GM23248 (cell line): Measurements from ENCODE around the gene KDM4B. TPM values are rescaled to one million over a fixed set of nuclear protein-coding genes. Genes with fewer than 3 reads are reported as not detected.

Experiments used
- DNase-seq: peaks from one replicate; pipeline ENCODE4 v3.0.0-alpha.2; 2015
- H2AFZ ChIP-seq: fragments of 200-600 bp; sonication (generic); 2 replicates; pipeline ENCODE4 v1.6.1; 2016; ENCODE audit warnings: antibody characterized with exemption
- H3F3A ChIP-seq: fragments of 200-600 bp; sonication (generic); 2 replicates; pipeline ENCODE4 v1.6.1; 2016; ENCODE audit warnings: mild to moderate bottlenecking, antibody characterized with exemption, mixed run types; ENCODE audit not compliant: insufficient read depth
- H3K27ac ChIP-seq: fragments of 200-600 bp; sonication (generic); 2 replicates; pipeline ENCODE4 v1.5.1; 2016; ENCODE audit warnings: mild to moderate bottlenecking
- H3K27me3 ChIP-seq: fragments of 200-600 bp; sonication (generic); replicated peaks from 2 replicates; pipeline ENCODE4 v1.6.1; 2016; ENCODE audit warnings: mild to moderate bottlenecking; ENCODE audit not compliant: insufficient read depth
- H3K36me3 ChIP-seq: fragments of 200-600 bp; sonication (generic); 2 replicates; pipeline ENCODE4 v1.6.1; 2016; ENCODE audit warnings: low read depth, mild to moderate bottlenecking
- H3K4me1 ChIP-seq: fragments of 200-600 bp; sonication (generic); 2 replicates; pipeline ENCODE4 v1.6.1; 2016; ENCODE audit warnings: mild to moderate bottlenecking; ENCODE audit not compliant: insufficient read depth
- H3K4me2 ChIP-seq: fragments of 200-600 bp; sonication (generic); one replicate; pipeline ENCODE4 v1.6.1; 2016; ENCODE audit warnings: mild to moderate bottlenecking; ENCODE audit not compliant: unreplicated experiment
- H3K4me3 ChIP-seq: fragments of 200-600 bp; sonication (generic); 2 replicates; pipeline ENCODE4 v1.5.1; 2016; ENCODE audit warnings: mild to moderate bottlenecking
- H3K79me2 ChIP-seq: fragments of 200-600 bp; sonication (generic); 2 replicates; pipeline ENCODE4 v1.6.1; 2016; ENCODE audit warnings: mild to moderate bottlenecking; ENCODE audit not compliant: insufficient read depth
- H3K9ac ChIP-seq: fragments of 200-600 bp; sonication (generic); 2 replicates; pipeline ENCODE4 v1.6.1; 2016; ENCODE audit warnings: mild to moderate bottlenecking
- H3K9me2 ChIP-seq: fragments of 200-600 bp; sonication (generic); 2 replicates; pipeline ENCODE4 v1.6.1; 2016; ENCODE audit warnings: mixed run types, mild to moderate bottlenecking, moderate library complexity; ENCODE audit not compliant: insufficient read depth
- H3K9me3 ChIP-seq: fragments of 200-600 bp; sonication (generic); one replicate; pipeline ENCODE4 v1.6.1; 2017; ENCODE audit warnings: low read depth
- H4K20me1 ChIP-seq: fragments of 200-600 bp; sonication (generic); 2 replicates; pipeline ENCODE4 v1.6.0; 2016; ENCODE audit not compliant: insufficient read depth
- EZH2 ChIP-seq: fragments of 200-600 bp; sonication (generic); IDR thresholded peaks from 2 replicates; pipeline ENCODE4 v1.6.1; 2018; ENCODE audit warnings: antibody characterized with exemption, mild to moderate bottlenecking; ENCODE audit not compliant: insufficient read depth, poor library complexity, severe bottlenecking
- EZH2phosphoT487 ChIP-seq: fragments of 200-600 bp; sonication (generic); IDR thresholded peaks from 2 replicates; pipeline ENCODE4 v1.6.1; 2018; ENCODE audit warnings: antibody characterized with exemption, moderate library complexity, mild to moderate bottlenecking, low read depth; ENCODE audit not compliant: insufficient read depth
- WGBS, 2 experiments: methylation state at CpG; one replicate each; pipeline ENCODE4 v1.1.6; 2015 to 2017; ENCODE audit warnings: low lambda C conversion rate in 2 of 2, low coverage in 1 of 2; ENCODE audit errors: missing lambda C conversion rate in 2 of 2; 5-methylcytosine and 5-hydroxymethylcytosine counted together
- in situ Hi-C: fragments of 300-500 bp; cut with MboI; formaldehyde crosslinking; loops from 2 replicates; pipeline ENCODE4 v1.15.0; 2020
- polyA plus RNA-seq: library from polyadenylated mRNA; unstranded; fragments of >200 nt; fragmentation: Nextera tagmentation; extraction: Ambion mirVana; gene quantifications from 2 replicates; pipeline ENCODE4 v1.2.1, GENCODE V29; 2016
- total RNA-seq: library from RNA; depleted of rRNA; stranded (reverse); fragments of >200 nt; shearing (Covaris generic); gene quantifications from 2 replicates; pipeline ENCODE4 v1.2.3, GENCODE V29; 2014

The KDM4B gene
- total and polyA plus RNA-seq, 2 experiments from 2014 or later = 14.8 to 28.7 TPM

DNA sequence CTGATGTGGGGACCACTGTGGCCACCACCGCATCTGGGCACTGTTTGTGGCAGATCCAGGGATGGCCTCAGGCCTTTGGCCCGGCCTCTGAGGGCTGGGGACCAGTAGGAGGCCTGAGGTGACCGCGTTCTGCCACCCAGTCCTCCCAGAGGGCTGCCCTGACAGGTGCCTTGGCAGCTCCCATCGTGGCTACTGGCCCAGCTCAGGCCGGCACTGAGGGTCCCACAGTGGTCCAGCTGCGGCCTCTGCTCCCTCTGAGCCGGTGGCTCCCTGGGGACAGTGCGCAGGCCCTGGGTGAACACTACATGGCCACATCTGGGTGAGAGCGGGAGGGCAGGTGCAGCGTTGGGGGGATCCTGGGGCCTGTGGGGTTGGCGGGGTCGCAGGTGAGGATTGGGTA is 61.9 kb downstream of the KDM4B start:
- H4K20me1 ChIP-seq = peaks cover 16% of the 10 kb centered on the region; the same call in 1 of the 2 replicates

GRCh38 chr19:5031231-5032100 is 62.6 kb downstream of the KDM4B start:
- in situ Hi-C loops = loop anchor here (10.0 kb wide), 1 partner anchor 227 kb away; no protein-coding TSS in a partner anchor
- peaks cover 10% of the 10 kb centered on the region for H3K4me1 ChIP-seq
- peak overlapping the region; percentile 37 for H3K9ac ChIP-seq
- H3K9me2 ChIP-seq = no peaks in the 10 kb centered on the region
- no peaks in the 10 kb centered on the region for H3F3A ChIP-seq
- H3K36me3 ChIP-seq = no peaks in the 10 kb centered on the region
- no peak overlapping the region for H3K27ac ChIP-seq
- H3K4me2 ChIP-seq = no peak overlapping the region
- H3K9me3 ChIP-seq = no peaks in the 10 kb centered on the region
- peak; percentile 83 for DNase-seq
- WGBS, 2 experiments = 30 to 37% methylated on average over 25 to 28 of the region's 29 CpGs
- no peak overlapping the region for H3K4me3 ChIP-seq
- no peaks in the 10 kb centered on the region for H3K27me3 ChIP-seq
- peaks cover 99% of the 10 kb centered on the region for H3K79me2 ChIP-seq
- peaks cover 16% of the 10 kb centered on the region; the same call in 1 of the 2 replicates for H4K20me1 ChIP-seq
- no peak overlapping the region for H2AFZ ChIP-seq
- no peak for TF ChIP-seq EZH2phosphoT487
- no peak for TF ChIP-seq EZH2

More for the DNA sequence above, 61.9 kb downstream of the KDM4B start:
- TF ChIP-seq EZH2phosphoT487 (no peak), EZH2 (no peak)
- no peak overlapping the region for H3K27ac ChIP-seq
- no peaks in the 10 kb centered on the region for H3K36me3 ChIP-seq
- peaks cover 9% of the 10 kb centered on the region for H3K4me1 ChIP-seq
- H2AFZ ChIP-seq = no peak overlapping the region
- no peak for DNase-seq
- no peaks in the 10 kb centered on the region for H3K9me2 ChIP-seq
- in situ Hi-C loops = loop anchor here (10.0 kb wide), 1 partner anchor 226 kb away; no protein-coding TSS in a partner anchor
- H3K9me3 ChIP-seq = no peaks in the 10 kb centered on the region
- H3K79me2 ChIP-seq = peaks cover 99% of the 10 kb centered on the region
- no peak overlapping the region for H3K4me2 ChIP-seq
- no peak overlapping the region for H3K4me3 ChIP-seq
- H3K9ac ChIP-seq = no peak overlapping the region
- no peaks in the 10 kb centered on the region for H3K27me3 ChIP-seq
- H3F3A ChIP-seq = no peaks in the 10 kb centered on the region
- WGBS, 2 experiments = 80 to 91% methylated on average over 9 to 12 of the region's 13 CpGs

GRCh38 chr19:5032101-5032967 is 63.4 kb downstream of the KDM4B start:
- H3K4me3 ChIP-seq = no peak overlapping the region
- H3K79me2 ChIP-seq = peaks cover 95% of the 10 kb centered on the region
- 86 to 90% methylated on average over 51 to 52 of the region's 52 CpGs for WGBS, 2 experiments
- H3K36me3 ChIP-seq = no peaks in the 10 kb centered on the region
- peak; percentile 61 for DNase-seq
- no peaks in the 10 kb centered on the region for H3K27me3 ChIP-seq
- no peak overlapping the region for H2AFZ ChIP-seq
- H3K9me2 ChIP-seq = no peaks in the 10 kb centered on the region
- H3K9me3 ChIP-seq = no peaks in the 10 kb centered on the region
- H3K27ac ChIP-seq = no peak overlapping the region
- no peak overlapping the region for H3K4me2 ChIP-seq
- H3K4me1 ChIP-seq = peaks cover 19% of the 10 kb centered on the region
- H3K9ac ChIP-seq = peak overlapping the region; percentile 37; the same call in 1 of the 2 replicates
- peaks cover 4% of the 10 kb centered on the region; the same call in 1 of the 2 replicates for H3F3A ChIP-seq
- H4K20me1 ChIP-seq = peaks cover 16% of the 10 kb centered on the region; the same call in 1 of the 2 replicates
- in situ Hi-C loops = loop anchor here (10.0 kb wide), 1 partner anchor 228 kb away; no protein-coding TSS in a partner anchor
- TF ChIP-seq EZH2phosphoT487 (no peak), EZH2 (no peak)
